ENCODE results near the gene HDAC4.

DNA sequence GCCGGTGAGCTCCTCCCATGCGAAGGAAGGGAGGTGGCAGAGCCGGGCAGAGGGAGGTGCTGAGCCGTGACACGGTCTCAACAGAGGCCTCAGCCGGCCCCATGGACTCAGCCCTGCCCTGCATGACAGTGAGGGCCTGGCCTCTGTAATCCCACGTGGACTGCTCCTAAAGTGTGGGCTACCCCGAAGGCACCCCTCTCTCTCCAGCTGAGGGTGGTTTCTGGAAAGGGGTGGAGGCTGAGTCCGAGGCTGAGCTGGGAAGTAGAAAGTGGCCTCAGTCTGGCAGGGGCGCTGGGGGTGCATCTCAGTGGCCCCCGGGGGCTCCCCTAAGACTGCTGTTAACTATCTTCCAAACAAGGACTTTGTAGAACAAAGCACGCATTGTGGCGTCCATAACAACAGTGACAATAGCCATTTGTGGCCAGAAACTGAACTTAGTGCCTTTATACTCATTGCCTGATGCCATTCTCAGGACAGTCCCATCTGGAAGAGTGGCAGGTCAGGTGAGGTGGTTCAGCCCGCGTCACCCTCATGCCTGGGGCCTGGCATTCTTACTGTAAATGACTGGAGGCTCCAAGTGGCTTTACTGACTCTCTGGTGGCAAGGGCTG lies 360.6 kb downstream of the HDAC4 start:
- no peak for TF ChIP-seq EZH2 (IDR thresholded peaks at IDR 0.05; ENCODE audit: borderline replicate concordance, low read length)
- TF ChIP-seq, protein P1, sequence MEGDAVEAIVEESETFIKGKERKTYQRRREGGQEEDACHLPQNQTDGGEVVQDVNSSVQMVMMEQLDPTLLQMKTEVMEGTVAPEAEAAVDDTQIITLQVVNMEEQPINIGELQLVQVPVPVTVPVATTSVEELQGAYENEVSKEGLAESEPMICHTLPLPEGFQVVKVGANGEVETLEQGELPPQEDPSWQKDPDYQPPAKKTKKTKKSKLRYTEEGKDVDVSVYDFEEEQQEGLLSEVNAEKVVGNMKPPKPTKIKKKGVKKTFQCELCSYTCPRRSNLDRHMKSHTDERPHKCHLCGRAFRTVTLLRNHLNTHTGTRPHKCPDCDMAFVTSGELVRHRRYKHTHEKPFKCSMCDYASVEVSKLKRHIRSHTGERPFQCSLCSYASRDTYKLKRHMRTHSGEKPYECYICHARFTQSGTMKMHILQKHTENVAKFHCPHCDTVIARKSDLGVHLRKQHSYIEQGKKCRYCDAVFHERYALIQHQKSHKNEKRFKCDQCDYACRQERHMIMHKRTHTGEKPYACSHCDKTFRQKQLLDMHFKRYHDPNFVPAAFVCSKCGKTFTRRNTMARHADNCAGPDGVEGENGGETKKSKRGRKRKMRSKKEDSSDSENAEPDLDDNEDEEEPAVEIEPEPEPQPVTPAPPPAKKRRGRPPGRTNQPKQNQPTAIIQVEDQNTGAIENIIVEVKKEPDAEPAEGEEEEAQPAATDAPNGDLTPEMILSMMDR (IDR thresholded peaks at IDR 0.05; ENCODE audit: low read length): no peak
